OCI-LY1 (cell line): ENCODE measurements around the gene TBXAS1.

Source experiments
- CTCF ChIP-seq: fragments of 200-600 bp; sonication (generic), shearing (Covaris generic); IDR thresholded peaks from 2 replicates; pipeline ENCODE4 v1.5.1; 2017; ENCODE audit warnings: mild to moderate bottlenecking, antibody characterized with exemption, low read length, moderate library complexity, mixed read lengths
- EZH2 ChIP-seq: fragments of 200-600 bp; sonication (generic), shearing (Covaris generic); IDR thresholded peaks from 2 replicates; pipeline ENCODE4 v1.8.0; 2017; ENCODE audit warnings: borderline replicate concordance, mixed run types, mild to moderate bottlenecking, antibody characterized with exemption, low read length, moderate library complexity, mixed read lengths

- TF ChIP-seq CTCF (no peak), EZH2 (no peak)
Observed at GRCh38 chr7:139797607-139798006, 31.5 kb upstream of the TBXAS1 start.
